NCI-H82 treated with DMSO at 0.1 percent for 48 hours (cell line): ENCODE data around the gene FGF19.

Experiments used
- DNase-seq: peaks from one replicate; lab custom pipeline; 2025; ENCODE audit not compliant: unreplicated experiment; lab: John Stamatoyannopoulos, UW

FGF19 gene

DNA sequence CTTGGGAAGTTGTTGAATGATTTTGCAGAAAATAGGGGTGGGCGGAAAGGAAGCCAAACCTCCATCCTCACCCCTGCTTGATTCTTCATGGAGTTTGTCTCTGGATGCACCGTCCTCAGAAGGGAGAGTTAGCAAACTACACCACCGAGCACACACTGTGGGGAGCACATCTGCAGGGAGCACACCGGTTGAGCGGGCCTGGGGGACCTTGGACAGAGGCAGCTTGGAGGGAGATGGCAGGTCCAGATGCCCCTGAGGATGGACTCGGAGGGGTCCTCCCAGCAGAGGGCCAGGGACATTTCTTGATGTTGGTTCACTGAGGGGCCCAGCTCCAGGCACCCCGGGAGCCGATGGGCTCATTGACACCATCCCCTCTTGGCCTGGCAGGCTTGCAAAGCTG lies 15.1 kb upstream of the FGF19 start:
- no peak for DNase-seq

DNA sequence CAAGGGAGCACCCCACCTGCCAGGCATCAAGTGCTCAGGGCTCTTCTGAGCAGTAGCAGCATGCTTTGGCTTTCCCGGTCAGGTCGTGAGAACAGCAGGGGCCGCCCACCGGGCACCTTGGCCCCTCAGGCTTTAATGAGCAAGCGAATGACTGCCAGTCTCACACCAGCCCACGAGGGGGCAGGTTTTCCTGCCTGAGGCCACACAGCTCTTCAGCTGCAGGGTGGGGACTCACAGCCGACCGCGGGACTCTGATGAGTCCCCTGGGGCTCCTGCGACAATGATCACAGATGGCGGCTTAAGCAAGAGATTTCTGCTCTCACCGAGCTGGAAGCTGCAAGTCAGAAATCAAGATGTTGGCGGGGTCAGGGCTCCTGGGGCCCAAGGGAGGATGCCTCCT lies 14.3 kb upstream of the FGF19 start:
- DNase-seq, result peak; percentile 52

DNA sequence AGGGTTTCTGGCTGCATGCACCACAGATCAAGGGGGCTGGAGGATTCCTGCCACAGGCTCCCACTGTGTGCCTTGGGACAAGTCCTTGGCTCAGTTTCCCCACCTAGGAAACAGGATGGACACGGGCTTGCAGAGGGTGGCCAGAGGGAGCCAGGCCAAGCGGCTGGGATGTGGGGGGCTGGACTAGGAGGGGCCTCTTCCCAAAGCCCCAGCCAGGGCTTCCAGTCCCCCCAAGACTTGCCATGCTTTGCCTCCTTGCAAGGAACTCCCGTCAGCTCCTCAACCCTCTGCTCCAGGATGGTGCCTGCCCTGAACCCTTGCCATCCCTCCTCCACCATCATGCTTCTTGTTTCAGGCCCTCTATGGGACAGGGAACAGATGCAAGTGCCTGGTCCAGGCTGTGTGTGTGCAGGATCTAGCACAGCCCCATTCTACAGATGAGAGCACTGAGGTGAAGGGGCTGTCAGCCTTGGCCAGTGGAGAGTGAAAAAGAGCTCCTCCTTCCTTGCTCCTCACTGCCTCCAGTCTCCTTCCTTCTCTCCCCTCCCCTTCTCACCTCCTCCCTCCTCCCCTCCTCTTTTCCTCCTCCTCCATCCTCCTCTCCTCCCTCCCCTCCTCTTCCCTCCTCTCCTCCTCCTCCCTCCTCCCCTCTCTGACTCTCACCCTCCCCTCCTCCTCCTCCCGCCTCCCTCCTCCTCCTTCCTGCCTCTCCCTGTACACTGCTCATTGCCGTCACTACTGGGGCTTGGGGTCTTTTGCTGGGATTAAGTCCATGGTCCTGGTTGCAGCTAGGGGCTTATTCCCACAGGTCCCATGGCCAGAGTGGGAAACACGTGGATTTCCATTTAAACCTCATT lies 13.3 kb upstream of the FGF19 start:
- DNase-seq, result no peak

DNA sequence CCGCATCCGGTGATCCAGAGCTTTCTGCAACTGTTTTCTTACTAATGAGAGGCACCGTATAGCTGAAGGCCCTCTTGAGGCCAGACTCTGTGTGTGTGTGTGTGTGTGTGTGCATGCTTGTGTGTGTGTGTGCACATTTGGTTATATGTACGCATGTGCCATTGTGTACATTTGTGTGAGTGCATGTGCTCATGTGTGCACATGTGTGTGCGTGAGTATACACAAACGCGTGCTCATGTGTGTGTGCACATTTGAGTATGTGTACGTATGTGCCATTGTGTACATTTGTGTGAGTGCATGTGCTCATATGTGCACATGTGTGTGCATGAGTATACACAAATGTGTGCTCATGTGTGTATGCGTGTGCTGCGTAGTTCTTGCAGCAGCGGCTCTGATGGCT lies 12.3 kb upstream of the FGF19 start:
- no peak for DNase-seq

DNA sequence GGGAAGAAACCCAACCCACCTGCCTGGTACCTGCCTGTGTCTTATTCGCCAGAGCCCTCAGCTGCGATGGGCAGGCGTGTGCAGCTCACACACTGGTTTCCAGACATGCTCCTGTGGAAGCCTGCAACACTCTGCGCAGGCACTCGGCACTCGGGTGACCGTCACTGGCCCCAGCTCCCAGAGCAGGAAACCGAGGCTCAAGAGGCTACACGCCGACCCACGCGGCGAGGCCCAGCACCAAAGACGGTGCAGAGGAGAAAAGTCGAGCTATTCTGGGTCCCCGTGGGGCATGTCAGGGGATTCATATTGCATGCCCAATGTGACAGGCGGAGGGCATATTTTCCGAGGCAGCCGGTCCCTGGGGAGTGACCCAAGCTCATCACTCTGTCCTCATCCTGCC lies 11.6 kb upstream of the FGF19 start:
- no peak for DNase-seq

DNA sequence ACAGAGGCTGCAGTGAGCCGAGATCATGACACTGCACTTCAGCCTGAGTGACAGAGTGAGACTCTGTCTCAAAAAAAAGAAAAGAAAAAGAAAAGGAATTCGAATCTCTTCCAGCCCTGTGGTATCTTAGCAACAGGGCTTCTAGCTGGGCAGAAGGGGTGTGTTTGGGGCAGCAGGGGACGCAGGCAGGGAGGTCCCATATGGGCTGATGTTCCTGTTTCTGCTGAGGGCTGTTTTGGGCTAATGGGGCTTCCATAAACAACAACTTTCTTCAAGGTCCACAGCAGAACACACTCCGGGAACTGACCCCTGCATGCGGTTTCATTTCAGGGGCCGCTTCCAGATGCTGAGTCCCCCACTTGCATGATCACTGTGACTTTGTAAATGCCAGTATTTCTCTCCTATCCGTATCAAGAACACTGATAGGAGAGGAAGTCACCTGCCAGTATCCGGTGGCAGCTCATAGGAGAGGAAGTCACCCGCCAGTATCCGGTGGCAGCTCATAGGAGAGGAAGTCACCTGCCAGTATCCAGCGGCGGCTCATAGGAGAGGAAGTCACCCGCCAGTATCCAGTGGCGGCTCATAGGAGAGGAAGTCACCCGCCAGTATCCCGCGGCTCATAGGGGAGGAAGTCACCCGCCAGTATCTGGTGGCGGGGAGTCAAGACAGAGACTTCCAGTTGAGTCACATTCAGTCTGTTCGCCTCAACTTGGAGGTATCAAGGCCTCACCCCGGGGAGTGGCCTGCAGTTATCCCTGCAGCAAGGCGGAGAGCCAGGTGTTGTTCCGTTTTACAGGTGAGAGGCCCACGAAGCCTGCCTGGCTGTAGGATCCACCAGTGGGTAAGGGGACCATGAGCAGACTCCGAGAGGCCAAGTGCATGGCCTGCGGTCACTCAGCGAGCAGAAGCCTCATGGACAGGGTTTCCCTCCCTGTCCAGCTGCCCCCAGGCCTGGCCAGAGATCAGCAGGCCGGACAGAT lies 8.3 kb upstream of the FGF19 start:
- no peak for DNase-seq

DNA sequence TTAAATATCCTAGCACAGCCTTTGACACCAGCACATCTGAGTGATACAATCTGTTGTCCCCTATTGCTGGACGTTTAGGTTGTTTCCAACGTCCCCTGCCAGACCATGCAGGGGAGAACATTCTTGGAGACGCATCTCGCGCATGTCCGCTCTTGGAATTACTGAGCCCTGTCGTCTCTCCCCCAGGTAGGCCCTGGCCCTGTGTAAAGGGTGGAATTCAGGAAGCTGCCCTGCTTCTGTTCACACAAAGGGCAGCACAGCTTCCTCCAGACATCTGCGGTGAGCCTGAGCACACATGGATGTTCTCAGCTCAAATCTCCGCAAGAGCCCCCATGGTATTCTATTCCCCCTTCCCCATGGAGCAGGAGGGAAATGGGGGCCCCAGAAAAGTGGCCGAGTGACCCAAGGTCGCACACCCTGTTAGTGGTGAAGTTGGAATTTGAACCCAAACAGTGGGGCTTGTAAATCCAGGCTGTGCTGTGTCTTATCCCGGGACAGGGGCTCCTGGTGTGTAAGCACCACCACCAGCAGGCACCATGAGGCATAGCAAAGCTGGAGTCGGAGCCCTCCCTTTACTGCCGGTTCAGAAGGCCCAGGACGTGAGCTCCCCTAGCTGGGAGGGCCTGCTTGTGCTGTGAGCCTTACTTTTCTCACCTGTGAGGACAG lies 5.0 kb upstream of the FGF19 start:
- DNase-seq, result no peak

DNA sequence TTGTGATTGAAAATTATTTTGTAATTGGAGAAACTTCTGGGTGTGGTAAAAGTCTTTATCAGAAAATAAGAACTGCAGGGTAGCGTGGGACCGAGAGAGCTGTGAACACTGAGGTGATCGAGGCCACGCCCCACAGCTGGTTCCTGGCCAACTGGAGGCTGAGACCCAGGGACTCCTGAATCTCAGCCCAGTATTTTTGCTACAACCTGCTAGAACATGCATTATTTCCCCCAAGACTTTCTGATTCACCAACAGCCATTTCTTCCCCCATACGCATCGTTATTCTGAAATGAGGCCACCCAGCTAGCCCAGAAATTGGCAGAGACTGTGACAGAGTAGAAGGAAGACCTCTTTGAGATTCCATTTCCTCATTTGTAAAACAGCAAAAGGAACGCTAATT lies 3.4 kb upstream of the FGF19 start:
- no peak for DNase-seq

DNA sequence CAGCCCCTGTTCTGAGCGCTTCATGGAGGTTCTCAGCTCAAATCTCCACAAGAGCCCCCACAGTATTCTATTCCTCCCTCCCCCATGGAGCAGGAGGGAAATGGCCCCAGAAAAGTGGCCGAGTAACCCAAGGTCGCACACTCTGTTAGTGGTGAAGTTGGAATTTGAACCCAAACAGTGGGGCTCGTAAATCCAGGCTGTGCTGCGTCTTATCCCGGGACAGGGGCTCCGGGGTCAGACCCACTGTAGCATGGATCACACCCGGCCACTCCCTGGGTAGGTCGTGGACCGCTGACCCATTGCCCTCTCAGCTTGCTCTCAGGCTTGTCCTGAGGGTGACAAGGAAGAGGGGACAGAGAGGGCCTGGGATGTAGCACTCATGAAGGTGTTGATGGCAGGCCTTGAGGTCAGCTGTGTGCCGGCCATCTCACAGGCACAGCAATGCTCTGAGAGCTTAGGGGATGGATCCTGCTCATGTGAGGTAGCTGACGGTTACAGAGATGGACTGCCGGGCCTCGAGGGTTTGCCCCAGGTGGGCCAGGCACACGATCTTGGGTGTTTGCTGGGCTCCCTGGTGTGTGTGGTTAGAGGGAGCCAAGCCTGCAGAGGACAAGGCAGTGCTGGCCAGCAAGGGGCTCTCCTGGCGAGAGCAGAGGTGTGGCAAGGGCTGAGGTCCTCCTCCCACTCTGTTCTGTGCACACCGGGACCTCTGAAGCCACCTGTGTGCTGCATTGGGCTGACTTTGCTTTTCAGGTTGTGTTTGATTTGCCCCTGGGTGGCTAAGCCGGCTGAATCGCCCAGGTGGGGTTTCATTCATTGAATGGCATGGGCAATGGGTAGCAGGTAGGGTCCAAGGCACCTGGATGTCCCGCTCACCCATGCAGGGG lies 2.3 kb upstream of the FGF19 start:
- DNase-seq, result no peak

DNA sequence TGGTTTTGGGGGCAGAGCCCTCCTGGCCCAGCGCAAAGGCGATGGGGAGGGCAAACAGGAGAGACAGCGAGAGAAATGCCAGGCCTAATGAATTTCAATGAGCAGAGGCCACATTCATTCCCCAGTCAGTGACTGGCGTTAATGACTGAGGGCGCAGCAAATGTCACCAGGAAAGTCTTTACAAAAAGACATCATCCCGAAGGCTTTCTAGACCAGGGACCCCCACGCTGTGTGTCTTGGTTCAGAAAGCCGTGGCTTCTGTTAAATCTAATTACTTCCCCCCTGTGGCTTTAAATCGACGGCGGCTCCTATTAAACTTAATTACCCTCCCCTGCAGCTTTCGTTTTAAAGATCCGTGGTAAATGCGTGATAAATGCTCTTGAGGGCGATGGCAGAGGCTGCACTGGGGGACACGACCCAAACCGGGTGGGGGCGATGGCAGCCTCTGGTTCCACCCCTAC lies 1.6 kb upstream of the FGF19 start:
- no peak for DNase-seq

DNA sequence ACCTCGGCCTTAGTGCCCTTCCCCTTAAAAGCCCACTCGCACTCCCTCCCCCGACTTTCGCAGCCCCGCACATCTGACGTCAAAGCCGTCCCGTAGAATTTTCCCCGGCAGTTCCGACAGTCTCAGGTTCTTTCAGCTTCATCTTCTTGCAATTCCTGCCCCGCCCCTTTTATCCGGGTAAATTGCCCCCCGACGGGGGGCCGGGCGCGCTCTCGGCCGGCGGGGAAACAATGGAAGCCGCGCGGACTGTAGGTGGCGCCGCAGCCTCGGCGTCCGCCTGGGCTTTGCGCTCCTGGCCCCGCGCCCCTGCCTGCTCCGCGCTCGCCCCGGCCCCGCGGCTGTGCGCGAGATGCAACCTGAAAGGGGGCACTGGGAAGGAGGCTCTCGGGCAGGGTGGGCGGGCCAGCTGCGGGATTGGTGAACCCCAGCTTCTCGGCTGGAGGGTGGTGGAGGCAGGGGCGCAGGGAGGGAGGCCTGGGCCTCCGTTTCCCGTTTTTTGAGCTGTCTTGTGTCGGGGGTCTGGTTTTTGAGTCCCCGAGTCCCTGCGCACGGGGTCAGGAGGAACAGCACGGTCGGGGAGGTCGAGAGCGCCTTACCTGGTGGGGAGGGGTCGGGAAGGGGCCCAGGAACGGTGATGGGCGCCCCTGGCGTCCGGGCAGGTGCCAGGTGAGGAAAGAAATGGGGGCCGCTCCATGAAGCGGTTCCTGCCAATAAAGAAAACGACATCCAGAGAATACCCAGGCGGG lies 859 bp upstream of the FGF19 start:
- peak; percentile 6 for DNase-seq

DNA sequence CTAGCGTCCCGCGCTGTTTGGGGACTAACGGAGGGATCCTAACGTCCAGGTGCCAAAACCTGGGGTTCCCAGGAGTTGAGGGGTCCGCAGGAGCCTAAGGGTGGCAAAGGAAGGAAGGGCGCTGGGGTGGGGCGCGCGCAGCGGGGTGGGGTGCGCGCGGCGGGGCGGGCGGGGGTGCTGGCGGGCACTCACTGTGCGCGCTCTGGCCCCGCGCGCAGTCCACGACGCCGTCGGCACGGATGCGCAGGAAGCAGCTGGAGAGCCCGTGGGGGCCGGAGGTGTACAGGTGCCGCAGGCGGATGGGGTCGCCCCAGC lies 412 bp downstream of the FGF19 start:
- no peak for DNase-seq

DNA sequence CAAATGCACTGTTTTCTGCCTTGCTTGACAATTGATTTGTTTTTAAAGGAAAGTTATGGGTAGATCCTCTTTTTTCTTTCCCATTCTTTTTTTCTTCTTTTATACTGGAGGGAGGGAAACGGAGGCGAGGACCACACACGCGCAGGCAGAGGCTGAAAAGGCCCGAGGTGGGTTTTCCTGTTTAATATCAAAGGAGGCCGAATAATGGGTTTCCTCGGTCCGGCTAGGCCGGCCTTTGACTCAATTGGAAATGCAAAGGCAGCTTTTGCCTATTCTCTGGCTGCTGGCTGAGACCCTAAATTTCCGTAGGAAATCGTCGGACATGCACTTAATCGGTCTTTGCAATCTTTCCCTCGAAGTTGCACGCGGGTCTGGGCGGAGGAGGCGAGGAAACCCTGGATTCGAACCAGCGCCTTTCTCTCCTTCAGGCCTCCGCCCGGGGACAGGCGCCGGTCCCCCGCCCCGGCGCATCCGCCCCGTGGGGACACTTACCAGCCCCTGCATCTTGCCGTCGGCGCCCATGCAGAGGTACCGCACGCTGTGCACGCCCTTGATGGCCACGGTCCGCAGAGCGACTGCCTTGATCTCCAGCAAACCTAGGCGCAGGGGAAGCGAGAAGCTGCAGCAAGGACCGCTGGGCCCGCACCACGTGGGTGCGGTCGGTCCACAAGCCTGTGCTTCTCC lies 911 bp downstream of the FGF19 start:
- DNase-seq, result no peak

DNA sequence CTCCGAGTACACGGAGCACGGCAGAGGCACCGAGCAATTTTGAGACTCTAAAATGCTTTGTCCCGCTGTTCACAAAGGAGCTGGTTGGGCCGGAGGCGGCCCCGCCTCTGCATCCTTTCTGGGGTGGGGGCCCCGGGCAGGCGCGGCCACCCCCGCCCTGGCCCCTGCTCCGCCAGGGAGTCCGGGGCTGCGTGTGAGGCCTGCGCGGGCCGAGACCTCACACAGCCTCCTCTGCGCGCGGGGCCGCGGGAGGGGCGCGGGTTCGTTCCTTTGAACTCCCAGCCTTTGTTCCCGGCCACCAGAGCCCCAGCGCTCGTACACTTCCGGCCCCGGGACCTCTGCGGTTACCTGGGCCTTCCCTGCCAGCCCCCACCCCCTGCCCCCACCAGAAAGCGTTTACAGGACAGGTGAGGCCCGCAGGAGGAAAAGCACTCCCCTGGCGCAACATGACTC lies 1.6 kb downstream of the FGF19 start:
- DNase-seq, result no peak

DNA sequence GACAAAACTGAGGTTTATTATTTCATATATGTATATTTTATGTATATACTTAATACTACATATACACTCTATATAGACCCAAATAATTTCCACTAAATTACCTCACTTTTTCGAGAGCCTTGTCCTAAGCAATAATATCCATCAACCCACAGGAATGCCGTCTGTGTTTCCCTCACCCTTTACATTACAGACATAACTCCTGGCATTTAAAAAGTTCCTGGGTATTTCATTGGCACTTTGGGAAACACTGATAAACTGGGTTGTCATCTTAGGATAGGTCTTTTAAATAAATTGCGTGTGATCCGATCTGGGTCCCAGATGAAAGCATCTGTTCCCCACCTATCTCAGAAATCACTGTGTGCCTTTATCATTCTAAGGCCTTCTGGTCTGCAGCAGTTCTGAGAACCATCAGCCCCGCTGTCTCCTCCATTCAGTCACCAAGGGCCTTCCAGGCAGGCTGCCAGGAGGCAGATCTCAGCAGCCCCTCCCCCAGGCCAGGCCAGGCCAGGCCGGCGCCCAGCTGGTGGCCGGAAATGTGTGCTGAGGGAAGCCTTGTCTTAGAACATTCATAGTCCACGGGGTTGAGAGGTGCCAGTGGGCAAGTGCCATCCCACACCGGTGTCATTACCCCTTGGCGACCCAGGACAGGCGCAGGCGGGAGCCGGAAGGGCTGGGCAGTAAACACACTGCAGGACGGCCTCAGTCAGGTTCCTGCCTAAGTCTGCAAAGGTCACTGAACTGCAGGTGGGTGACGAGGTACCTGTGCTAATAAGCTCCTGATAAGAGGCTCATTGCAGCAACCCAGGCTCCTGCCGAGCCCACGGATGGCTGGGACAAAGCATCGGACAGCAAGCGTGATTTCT lies 3.3 kb downstream of the FGF19 start:
- no peak for DNase-seq

DNA sequence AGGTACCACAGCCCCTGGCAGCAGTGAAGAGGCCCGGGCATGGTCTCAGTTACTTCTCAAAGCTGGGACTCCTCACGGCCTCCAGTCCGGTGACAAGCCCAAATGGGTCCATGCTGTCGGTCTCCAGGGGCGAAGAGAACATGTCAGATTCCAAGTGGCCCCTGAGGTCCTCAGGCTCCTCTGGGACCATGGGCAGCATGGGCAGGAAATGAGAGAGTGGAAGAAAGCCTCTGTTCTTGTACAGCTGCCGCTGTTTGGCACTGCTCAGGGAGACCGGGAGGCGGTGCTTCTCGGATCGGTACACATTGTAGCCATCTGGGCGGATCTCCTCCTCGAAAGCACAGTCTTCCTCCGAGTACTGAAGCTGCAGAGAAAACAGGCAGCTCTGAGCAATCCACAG lies 4.6 kb downstream of the FGF19 start:
- no peak for DNase-seq

DNA sequence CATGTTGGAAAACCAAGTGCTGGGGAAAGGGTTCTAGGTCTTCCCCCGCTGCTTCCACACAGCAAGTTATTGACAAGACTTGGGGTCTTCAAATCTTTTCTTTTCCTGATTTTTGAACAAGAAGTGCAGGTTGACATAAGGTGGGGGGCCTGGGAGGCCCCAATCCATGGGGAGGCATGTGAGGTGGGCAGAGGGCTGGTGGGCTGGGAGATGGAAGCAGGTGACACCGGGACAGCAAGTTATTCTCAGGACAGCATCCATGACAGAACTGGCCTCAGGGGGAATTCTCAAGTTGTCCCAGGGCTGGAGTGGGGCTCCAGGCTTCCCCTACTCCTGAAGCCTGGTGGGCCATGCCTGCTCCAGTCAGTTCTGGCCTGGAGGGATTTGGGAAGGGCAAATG lies 5.5 kb downstream of the FGF19 start:
- no peak for DNase-seq

DNA sequence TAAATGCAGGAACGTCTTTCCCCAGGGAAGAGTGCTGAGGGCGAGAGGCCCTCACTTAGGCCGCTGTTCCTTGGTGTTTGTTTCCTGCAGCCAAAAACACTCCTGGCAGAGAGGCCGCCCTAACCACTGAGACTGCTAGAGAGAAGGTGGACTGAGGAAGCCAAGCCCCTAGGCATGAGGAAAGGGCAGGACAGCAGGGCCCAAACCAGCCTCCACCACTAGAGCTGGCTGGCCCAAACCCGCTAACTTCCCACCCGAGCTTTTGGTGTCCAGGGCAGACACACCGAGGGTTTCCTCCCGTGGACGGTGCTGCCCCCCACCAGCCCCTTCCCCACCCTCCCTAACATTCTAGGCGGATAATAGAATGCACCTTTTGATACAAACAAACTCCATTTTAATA lies 6.0 kb downstream of the FGF19 start:
- no peak for DNase-seq
